IPS-11a (cell line): ENCODE measurements around the gene CAPNS2.
"Not testable (repeated sequence)": the region's sequence is repeated elsewhere in the genome, so short reads cannot be mapped to it uniquely, and the experiment has no call there.

Experiments used
- H3K4me3 ChIP-seq: one replicate; pipeline ENCODE4 v1.5.1; 2013; ENCODE audit warnings: low read depth, low read length, control low read depth

The CAPNS2 gene

GRCh38 chr16:55567382-55567781 lies 898 bp downstream of the CAPNS2 start:
- H3K4me3 ChIP-seq = no peak overlapping the region

- no peak overlapping the region for H3K4me3 ChIP-seq
Observed at GRCh38 chr16:55568207-55568606, 1.7 kb downstream of the CAPNS2 start.

DNA sequence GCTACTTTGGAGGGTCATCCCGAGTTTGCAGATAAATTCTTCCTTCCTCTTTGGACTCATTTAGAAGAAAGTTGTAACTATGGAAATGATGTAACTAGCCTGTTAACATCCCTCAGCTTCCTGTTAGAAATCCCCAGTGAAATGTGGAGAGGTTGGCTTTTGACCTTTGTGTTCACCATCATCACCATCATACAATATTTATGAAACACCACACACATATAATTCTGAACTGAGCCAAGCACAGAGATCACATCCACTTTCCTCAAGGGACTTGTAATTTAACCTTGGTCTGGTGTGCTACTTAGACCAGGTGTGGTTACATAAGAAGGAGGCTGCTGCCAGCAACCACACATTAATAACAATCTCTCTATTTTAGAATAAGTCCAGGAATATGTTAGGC lies 2.5 kb downstream of the CAPNS2 start:
- no peak overlapping the region for H3K4me3 ChIP-seq

GRCh38 chr16:55570159-55570558 lies 3.7 kb downstream of the CAPNS2 start:
- no peak overlapping the region for H3K4me3 ChIP-seq

GRCh38 chr16:55571191-55571897 lies 4.9 kb downstream of the CAPNS2 start:
- H3K4me3 ChIP-seq = no peak overlapping the region

- H3K4me3 ChIP-seq = no peak overlapping the region
Observed at GRCh38 chr16:55572439-55572838, 6.0 kb downstream of the CAPNS2 start.

DNA sequence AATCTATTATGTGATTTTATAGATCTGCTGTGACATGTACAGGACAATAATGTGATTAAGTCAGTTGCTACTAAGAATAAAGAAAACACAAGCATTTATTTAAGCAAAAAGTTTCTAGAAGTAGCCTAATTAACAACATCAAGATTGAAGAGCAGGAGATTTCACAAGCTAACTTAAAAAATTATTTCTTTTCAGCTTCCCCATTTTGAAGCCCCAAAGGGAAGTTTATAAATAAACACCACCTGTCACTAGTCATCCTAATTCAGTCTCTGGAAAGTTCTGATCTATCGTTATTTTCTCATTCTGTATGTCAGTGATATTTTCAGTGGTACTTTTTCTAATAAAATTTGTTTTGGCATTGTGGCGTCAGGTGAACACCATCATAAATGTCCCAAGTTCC lies 8.3 kb downstream of the CAPNS2 start:
- no peak overlapping the region for H3K4me3 ChIP-seq

GRCh38 chr16:55575496-55575895 lies 9.0 kb downstream of the CAPNS2 start:
- H3K4me3 ChIP-seq = no peak overlapping the region

DNA sequence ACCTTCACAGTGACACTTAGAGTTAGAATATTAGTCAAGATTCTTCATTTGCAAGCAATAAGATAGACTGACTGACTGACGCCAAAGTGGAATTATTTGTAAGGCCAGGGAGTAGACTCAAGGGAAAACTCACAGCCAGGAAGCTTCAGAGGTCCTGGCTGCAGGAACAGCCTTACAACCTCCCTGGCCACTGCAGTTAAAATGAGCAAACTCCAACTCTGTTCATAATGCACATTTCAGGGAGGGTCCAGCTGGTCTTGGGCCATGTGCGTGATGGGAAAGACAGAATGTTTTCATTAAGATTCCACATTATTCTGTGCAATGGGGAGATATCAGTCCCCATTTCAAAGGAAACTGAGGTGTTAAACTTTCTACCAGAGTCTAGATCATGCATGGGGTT lies 9.9 kb downstream of the CAPNS2 start:
- H3K4me3 ChIP-seq = no peak overlapping the region

DNA sequence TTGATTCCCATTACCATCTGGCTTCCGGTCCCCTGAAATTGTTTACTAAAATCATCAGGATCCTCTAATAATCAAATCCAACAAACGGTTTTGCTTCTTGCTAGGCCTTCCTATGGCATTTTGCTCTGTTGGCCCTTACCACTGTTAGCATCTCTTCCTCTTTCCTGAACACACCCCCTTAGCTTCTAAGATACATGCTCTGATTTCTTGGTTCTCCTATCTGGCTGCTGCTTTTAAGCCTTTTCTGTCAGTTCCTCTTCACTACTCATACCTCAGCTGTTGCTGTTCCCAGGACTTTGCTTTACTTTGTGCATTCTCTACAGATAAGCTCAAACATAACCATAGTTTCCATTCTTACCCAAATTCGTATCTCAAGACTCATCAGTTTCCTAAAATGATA lies 11.4 kb downstream of the CAPNS2 start:
- no peak overlapping the region for H3K4me3 ChIP-seq

- no peak overlapping the region for H3K4me3 ChIP-seq
Observed at GRCh38 chr16:55585631-55586030, 19.1 kb downstream of the CAPNS2 start.

- no peak overlapping the region for H3K4me3 ChIP-seq
Observed at GRCh38 chr16:55588799-55589198, 22.3 kb downstream of the CAPNS2 start.

DNA sequence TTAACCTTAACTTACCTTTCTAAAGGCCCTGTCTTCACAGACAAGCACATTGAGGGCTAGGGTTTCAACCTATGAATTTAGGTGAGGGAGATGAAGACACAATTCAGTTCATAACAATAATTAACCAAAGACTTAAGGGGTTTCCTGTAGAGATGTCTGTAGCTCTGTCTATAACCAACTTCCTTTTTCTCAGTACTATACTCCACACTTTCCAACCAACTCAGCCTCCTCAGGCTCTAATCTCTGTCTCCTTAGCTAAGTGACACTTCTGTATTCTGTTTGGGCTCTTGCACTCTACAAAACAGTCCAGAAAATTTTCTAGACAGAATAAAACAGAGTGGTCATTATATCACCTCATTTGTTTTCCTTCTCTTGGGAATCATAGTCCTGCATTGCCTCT lies 25.8 kb downstream of the CAPNS2 start:
- H3K4me3 ChIP-seq = no peak overlapping the region

- no peak overlapping the region for H3K4me3 ChIP-seq
Observed at GRCh38 chr16:55597928-55598327, 31.4 kb downstream of the CAPNS2 start.

GRCh38 chr16:55605754-55606336 lies 39.4 kb downstream of the CAPNS2 start:
- no peak overlapping the region for H3K4me3 ChIP-seq

- no peak overlapping the region for H3K4me3 ChIP-seq
Observed at GRCh38 chr16:55613613-55614335, 47.3 kb downstream of the CAPNS2 start.

- no peak overlapping the region for H3K4me3 ChIP-seq
Observed at GRCh38 chr16:55615071-55615470, 48.6 kb downstream of the CAPNS2 start.

- not testable (repeated sequence) for H3K4me3 ChIP-seq
Observed at GRCh38 chr16:55615670-55616069, 49.2 kb downstream of the CAPNS2 start.
